HL-60/S4 treated with phorbol 12-myristate 13-acetate at 8.2 ng/mL for 4 days and 3 days (cell line): ENCODE data around the gene RSAD2.
"Not testable (repeated sequence)": the region's sequence is repeated elsewhere in the genome, so short reads cannot be mapped to it uniquely, and the experiment has no call there.

Experiments used
- in situ Hi-C: fragments of 300-500 bp; cut with MboI; formaldehyde crosslinking; loops from 2 replicates; pipeline ENCODE4 v1.15.0; 2022; ENCODE audit warnings: low sequenced_read_pairs

RSAD2 gene

GRCh38 chr2:6877402-6878304 lies at the start of gene RSAD2:
Gene RSAD2 (plus strand): TSS chr2:6877777. CDS start chr2:6877801, 24 bp downstream.
- in situ Hi-C loops = no loop called here

GRCh38 chr2:6828299-6828584 lies 49.3 kb upstream of the RSAD2 start:
- in situ Hi-C loops = no loop called here

DNA sequence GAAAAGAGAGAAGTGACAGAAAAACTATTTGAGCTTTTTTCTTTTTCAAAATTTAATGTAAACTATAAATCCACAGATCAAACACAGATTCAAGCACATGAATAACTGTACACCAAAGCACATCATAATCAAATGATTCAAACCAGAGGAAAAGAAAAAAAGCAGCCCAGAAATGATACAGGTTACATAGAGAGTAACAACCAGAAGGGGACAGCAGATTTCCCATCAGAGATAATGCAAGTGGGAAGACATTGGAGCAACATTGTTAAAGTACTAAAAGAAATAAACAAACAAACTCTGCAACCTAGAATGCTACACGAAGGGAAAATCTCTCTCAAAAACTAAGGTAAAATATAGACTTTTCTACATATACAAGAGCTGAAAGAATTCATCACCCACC lies 46.3 kb upstream of the RSAD2 start:
- in situ Hi-C loops = no loop called here

GRCh38 chr2:6832596-6833299 lies 44.8 kb upstream of the RSAD2 start:
- in situ Hi-C loops = no loop called here

- in situ Hi-C loops = no loop called here
These were observed 44.3 kb upstream of the RSAD2 start for GRCh38 chr2:6833300-6833604.

- in situ Hi-C loops = no loop called here
These were observed 43.4 kb upstream of the RSAD2 start for GRCh38 chr2:6834163-6834562.

DNA sequence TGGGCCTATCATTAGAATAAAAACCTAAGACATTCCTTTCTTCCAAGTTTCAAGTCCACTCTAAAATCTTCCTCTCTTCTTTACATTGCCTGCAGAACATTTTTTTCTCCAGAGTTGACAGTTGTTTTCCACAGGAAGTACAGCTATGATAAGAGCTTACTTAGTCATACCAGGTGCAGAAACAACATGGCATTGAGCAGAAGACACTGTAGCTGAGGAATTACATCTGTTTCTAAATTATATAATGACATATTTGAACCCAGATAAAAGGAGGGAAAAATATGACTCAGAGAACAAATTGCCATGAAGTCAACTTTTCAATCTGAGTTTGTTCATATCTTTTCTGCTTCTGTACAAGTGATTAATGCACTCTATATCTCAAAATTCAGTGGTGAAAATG lies 42.1 kb upstream of the RSAD2 start:
- in situ Hi-C loops = no loop called here

GRCh38 chr2:6838673-6839319 lies 38.8 kb upstream of the RSAD2 start:
- in situ Hi-C loops = no loop called here

DNA sequence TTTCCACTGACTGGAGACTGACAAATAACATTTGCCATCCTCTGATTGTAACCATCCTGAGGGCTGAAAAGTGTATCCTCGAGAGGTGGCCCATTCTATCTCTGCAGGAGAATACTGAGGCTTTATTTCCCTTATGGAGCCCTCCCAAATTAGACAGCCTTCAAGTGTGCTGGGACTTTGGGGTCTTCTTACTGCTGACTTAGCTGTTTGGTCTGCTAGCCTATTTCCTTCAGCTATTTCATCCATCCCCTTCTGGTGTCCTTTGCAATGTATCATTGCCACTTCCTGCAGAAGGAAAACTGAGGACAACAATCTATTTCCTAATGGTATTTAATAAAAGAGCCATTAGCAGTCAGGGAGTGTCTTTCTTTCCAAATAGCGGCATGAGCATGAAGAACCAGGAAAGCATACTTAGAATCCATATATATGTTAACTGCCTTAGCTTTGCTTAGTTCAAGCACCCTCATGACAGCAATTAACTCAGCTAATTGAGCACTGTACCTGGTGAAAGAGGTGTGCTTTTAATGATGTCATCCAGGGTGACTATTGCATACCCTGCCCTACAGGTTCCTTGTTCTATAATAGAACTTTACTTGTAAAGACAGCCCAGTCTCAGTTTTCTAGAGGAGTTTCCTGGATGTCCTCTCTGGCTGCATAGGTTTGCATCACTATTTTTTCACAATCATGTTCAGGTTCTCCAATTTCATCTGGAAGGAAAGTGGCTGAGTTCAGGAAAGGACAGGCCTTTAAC lies 35.9 kb upstream of the RSAD2 start:
- in situ Hi-C loops = no loop called here

- in situ Hi-C loops = no loop called here
These were observed 32.3 kb upstream of the RSAD2 start for GRCh38 chr2:6845312-6845711.

- in situ Hi-C loops = no loop called here
These were observed 31.7 kb upstream of the RSAD2 start for GRCh38 chr2:6845903-6846302.

- in situ Hi-C loops = no loop called here
These were observed 31.0 kb upstream of the RSAD2 start for GRCh38 chr2:6846540-6846939.

GRCh38 chr2:6846967-6847681 lies 30.5 kb upstream of the RSAD2 start:
- in situ Hi-C loops = no loop called here

DNA sequence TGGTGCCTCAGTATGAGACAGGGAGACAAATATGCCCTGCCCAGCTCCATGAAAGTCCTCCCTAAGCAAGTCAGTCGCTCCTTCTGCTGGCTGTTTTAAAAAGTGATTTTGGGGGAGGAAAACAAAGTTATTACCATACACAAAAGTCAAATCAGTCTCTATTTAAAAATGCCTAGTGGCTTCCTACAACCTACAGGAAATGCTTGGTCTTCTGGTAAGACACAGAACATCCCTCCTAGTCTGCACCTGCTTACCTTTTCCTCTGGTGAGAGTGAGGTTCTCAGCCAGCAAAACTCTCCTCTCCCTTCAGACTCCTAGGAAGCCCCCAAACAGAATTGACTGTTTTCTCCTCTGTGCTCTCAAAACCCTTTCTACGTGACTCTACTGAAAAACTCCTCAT lies 25.4 kb upstream of the RSAD2 start:
- in situ Hi-C loops = no loop called here

GRCh38 chr2:6854416-6854815 lies 23.2 kb upstream of the RSAD2 start:
- in situ Hi-C loops = no loop called here

GRCh38 chr2:6855860-6856547 lies 21.6 kb upstream of the RSAD2 start:
- in situ Hi-C loops = no loop called here

DNA sequence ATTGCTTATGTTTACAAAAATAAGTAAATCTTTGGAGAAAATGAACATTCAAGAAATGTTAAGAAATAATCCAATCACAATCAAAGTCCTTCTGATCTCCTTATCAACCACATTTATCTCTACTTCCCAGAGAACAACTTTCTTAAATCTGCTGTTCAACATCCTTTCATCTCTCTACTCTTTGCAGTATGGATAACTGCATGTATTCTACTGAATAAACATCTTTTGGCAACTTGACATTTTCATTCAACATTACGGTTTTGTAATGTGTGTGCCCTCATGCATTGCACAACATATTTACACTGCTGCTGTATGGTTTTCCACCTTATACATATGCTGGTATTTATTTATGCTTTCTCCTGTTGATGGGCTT lies 21.0 kb upstream of the RSAD2 start:
- in situ Hi-C loops = no loop called here

DNA sequence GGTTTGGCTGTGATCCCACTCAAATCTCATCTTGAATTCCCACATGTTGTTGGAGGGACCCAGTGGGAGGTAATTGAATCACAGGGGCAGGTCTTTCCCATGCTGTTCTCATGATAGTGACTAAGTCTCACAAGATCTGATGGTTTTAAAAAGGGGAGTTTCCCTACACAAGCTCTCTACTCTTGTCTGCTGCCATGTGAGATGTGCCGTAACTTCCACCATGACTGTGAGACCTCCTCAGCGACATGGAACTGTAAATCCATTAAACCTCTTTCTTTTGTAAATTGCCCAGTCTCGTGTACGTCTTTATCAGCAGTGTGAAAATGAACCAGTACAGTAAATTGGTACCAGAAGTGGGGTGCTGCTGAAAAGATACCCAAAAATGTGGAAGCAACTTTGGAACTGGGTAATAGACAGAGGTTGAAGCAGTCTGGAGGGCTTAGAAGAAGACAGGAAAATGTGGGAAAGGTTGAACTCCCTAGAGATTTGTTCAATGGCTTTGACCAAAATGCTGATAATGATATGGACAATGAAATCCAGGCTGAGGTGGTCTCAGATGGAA lies 19.0 kb upstream of the RSAD2 start:
- in situ Hi-C loops = not testable (repeated sequence)

DNA sequence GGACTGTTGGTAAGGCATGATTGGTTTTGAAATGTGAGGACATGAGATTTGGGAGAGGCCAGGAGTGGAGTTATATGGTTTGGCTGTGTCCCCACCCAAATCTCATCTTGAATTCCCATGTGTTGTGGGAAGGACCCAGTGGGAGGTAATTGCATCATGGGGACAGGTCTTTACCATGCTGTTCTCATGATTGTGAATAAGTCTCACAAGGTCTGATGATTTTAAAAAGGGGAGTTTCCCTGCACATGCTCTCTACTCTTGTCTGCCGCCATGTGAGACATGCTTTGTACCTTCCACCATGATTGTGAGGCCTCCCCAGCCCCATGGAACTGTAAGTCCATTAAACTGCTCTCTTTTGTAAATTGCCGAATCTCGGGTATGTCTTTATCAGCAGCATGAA lies 17.3 kb upstream of the RSAD2 start:
- in situ Hi-C loops = no loop called here

GRCh38 chr2:6863792-6864191 lies 13.8 kb upstream of the RSAD2 start:
- in situ Hi-C loops = no loop called here
